Stimulated activated CD8-positive, alpha-beta memory T cell treated with anti-CD3 and anti-CD28 coated beads, Interleukin-12 subunit alpha, Interleukin-12 subunit beta, amount 100 ng/mL, for 4 hours (primary cell): Measurements from ENCODE around the gene CLDN34.

Experiments
- DNase-seq: peaks from one replicate; pipeline ENCODE4 v3.0.0-alpha.2; 2020; ENCODE audit warnings: low read depth

CLDN34 gene

GRCh38 chrX:9980927-9981326 is 13.8 kb downstream of the CLDN34 start:
- DNase-seq = no peak

GRCh38 chrX:9983441-9983840 is 16.3 kb downstream of the CLDN34 start:
- DNase-seq = no peak

DNA sequence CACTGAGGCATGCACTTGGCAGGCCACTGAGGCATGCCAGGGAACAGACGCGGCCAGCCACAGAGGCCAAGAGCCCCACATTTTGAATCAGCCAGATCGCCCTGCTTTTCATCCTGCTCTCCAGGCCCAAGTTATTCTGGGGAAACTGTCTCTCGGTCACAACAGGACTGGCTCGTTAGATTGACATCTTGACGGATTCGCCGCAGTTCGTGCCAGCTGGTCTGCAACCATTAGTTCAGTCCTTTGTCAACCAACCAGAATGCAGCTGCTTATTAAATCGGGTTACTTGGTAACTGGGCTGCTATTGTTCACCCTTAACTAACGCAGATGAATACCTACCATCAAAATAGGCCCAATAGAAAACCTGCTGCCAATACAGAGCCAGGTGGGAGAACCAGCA is 16.7 kb downstream of the CLDN34 start:
- no peak for DNase-seq

- DNase-seq = no peak
Observed at GRCh38 chrX:9988762-9989161, 21.6 kb downstream of the CLDN34 start.

GRCh38 chrX:9992061-9992460 is 24.9 kb downstream of the CLDN34 start:
- no peak for DNase-seq

GRCh38 chrX:9992724-9993123 is 25.6 kb downstream of the CLDN34 start:
- no peak for DNase-seq

- DNase-seq = peak; percentile 49
Observed at GRCh38 chrX:9995855-9996339, 28.7 kb downstream of the CLDN34 start.

DNA sequence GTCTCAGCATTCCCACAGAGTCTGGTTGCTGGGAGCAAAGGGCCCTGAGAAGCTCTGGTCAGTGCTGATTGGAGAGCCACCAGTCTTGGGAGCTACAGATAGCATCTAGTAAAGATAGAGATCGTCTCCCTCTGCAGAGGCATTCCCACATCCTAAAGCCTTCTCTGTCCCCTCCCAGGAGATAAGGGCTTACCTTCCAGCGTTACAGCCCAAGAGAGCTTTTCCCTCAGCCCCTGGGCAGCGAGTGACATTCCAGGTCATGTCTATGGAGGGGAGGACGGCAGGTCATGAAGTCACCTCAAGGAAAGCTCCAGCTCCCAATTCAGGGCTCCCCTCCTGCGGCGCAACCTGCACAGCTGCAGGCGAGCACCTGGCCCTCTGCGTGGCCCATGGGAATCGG is 29.9 kb downstream of the CLDN34 start:
- no peak for DNase-seq

GRCh38 chrX:9997524-9997923 is 30.4 kb downstream of the CLDN34 start:
- DNase-seq = no peak

- DNase-seq = no peak
Observed at GRCh38 chrX:10001496-10001895, 34.3 kb downstream of the CLDN34 start.

DNA sequence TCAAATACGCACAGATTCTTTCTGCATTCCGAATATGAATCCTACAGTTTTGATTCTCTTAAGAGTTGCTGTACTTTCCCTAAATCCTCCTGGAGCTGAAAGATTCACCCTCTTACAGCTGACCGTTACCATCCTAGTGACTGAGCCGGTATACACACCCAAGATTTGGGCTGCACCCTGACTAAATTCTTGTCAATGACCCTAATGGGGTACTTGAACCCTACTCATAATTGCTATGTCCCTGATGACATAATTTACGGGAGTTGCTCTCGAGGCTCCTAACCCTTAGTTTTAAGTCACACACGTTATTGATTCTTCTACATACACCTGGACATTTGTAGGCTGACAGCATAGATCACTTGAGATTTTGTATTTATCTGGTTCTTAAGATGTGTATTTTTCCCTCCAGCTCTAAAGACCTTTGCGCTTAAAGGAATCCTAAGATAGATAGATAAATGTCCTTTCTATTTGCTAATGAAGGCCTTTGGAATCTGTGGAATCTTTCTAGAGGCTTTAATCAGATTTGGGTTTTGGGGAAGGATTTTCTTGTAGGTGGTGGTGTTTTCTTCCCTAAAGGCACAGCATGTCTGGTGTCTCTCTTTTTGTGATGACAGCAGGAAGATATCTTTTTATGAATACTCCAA is 37.8 kb downstream of the CLDN34 start:
- no peak for DNase-seq

GRCh38 chrX:10006086-10006485 is 38.9 kb downstream of the CLDN34 start:
- no peak for DNase-seq

DNA sequence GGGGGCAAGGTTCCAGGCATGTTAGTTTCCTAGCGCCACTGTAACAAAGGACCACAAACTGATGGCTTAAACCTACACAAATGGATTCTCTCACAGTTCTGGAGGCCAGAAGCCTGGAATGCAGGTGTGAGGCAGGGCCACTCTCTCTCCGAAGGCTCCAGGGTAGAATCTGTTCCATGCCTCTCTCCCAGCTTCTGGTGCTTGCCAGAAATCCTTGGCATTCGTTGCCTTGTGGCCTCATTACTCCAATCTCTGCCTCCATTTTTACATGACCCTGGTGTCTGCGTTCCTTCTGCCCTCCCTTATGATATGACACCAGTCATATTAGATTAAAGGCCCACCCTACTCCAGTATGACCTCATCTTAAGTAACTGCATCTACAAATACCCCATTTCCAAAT is 39.6 kb downstream of the CLDN34 start:
- no peak for DNase-seq

DNA sequence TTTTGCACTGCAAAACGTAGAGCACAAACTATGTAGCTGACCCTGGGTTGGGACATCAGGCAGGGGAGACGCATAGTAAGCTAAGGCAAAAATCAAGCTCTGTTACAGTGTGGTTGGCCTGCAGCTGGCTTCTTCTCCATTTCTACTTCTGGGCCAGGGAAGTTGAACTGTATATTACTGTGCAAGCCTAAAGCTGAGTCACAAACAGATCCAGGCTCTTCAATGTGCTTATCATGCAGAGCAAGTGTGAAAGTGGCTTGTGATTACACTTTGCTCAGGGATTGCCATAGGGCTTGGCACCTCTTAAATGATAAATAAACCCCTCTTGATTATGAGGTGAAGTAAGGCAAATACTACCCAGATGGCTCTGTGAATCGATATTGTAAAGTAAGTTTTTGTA is 40.5 kb downstream of the CLDN34 start:
- DNase-seq = no peak

- no peak for DNase-seq
Observed at GRCh38 chrX:10008483-10009056, 41.4 kb downstream of the CLDN34 start.

DNA sequence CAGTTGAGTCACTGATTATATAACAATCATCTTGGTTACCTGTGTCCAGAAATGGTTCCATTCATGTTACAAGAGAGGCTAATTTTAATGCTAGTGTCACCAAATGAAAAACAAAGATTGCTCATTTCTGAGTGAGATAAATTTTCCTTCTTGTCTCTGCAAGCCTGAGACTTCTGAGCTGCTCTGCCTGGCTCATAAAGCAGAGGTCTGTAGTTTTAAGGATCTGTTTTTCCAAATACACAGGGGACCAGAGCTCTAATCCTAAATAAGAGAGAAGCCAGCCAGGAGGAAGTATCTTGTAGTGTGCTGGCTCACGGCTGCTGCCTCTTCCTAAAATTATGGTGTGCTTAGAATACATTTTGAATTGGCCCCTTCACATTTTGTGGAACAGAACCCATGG is 42.6 kb downstream of the CLDN34 start:
- no peak for DNase-seq

GRCh38 chrX:10010686-10011085 is 43.5 kb downstream of the CLDN34 start:
- no peak for DNase-seq

DNA sequence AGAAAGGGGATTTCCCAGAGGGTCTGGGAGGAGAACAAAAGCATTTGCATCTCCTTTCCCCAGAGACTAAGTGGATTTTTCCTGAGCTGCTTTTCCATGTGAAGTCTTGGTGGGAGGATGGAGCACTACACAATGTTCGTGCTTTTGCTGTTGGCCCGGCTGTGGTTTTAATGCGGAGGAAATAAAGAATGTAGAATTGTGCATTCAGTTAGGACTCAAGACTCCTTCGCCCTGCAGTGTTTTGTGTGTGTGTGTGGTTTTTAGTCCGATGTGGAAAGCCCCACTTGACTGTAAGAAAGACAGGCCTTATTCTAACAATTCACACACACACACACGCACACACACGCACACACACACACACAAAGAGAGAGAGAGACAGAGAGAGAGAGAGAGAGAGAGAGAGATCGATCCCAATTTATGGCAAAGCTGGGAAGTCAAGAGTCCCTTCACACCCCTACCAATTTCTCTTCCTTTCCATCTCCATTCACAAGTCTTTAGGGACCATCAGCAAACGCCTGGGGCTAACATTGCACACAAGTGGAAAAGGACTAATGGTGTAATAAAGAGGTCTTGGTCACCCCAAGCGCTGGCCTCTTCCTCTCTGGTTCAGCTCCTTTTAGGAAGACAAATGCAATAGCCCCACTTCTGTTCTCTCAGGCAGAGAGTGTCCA is 44.2 kb downstream of the CLDN34 start:
- DNase-seq = no peak

DNA sequence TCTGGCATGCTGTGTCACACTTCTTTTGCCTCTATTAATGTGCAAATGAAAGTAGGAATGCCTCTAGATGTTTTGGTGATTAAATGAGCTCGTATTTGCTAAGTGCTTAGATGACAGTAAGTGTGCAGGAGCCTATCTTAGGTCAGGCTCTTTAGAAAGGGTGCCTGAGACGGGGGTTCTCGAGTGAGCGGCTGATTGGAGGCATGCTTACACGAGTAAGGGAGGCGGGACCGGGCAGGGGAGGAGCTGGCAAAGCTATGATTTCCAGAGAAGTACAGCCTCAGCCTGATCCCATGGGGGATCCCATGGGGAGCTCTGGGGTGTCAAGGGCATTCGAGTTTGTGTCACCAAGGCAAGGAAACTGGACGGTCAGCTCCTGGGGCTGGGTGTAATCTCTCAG is 44.8 kb downstream of the CLDN34 start:
- DNase-seq = no peak

- peak; percentile 65 for DNase-seq
Observed at GRCh38 chrX:10014462-10015354, 47.5 kb downstream of the CLDN34 start.

DNA sequence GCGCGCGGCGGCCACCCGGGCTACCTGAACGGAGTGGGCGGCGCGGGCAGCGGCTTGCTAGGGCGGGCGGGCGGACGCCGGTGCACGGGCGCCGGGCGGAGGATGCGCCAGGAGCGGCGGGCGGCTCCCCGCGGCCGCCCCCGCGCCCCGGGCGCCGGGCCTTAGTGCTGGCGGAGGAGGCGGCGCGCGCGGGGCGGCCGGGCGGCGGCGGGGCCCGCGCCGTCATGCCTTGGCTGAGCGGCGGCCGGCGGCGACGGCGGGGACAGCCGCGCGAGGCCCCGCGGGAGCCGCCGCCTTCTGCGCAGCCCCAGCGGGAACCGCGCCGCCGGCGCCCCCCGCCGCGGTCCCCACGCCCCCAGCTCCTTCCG is 48.2 kb downstream of the CLDN34 start:
- no peak for DNase-seq

- DNase-seq = no peak
Observed at GRCh38 chrX:10015723-10016518, 48.8 kb downstream of the CLDN34 start.
